Ovary (tissue), 9 donors: ENCODE data around the gene KCNMA1. TPM values are rescaled to one million over a fixed set of nuclear protein-coding genes. Genes with fewer than 3 reads are reported as not detected.

Experiments
- DNase-seq, 5 donors: peaks; one replicate each; pipeline ENCODE4 v3.0.0-alpha.2; 2019 to 2020
- H3K27ac ChIP-seq, 2 donors: fragments of 200-600 bp; one replicate each; pipeline versions ENCODE4 v1.5.1 to v1.8.0; 2019 to 2022
- H3K27me3 ChIP-seq: fragments of 200-600 bp; one replicate; pipeline ENCODE4 v1.8.0; 2022
- H3K36me3 ChIP-seq: fragments of 200-600 bp; sonication (generic); one replicate; pipeline ENCODE4 v1.5.1; 2019
- H3K4me1 ChIP-seq: one replicate; pipeline ENCODE4 v1.8.1; 2013; ENCODE audit warnings: mild to moderate bottlenecking, moderate library complexity; ENCODE audit not compliant: insufficient read depth
- H3K4me3 ChIP-seq: fragments of 200-600 bp; sonication (generic); one replicate; pipeline ENCODE4 v1.5.1; 2017
- H3K9me3 ChIP-seq, 2 donors: fragments of 200-600 bp in 1 of 2; sonication (generic) in 1 of 2; one replicate each; pipeline versions ENCODE4 v1.5.1 to v1.8.1; 2013 to 2019; ENCODE audit warnings: mild to moderate bottlenecking in 1 of 2, moderate library complexity in 1 of 2
- CTCF ChIP-seq, 3 donors: fragments of 450-650 bp in 2 of 3; fragments of 200-600 bp in 1 of 3; IDR thresholded peaks; one replicate each; pipeline versions ENCODE4 v1.5.1 to v1.8.0; 2016 to 2022; ENCODE audit warnings: antibody characterized with exemption in 3 of 3, mild to moderate bottlenecking in 1 of 3
- EP300 ChIP-seq: sonication (generic); formaldehyde crosslinking; IDR thresholded peaks from one replicate; pipeline ENCODE4 v1.6.1; 2017; ENCODE audit warnings: antibody characterized with exemption
- POLR2A ChIP-seq: fragments of 450-650 bp; IDR thresholded peaks from one replicate; pipeline ENCODE4 v1.6.1; 2017; ENCODE audit warnings: antibody characterized with exemption, mild to moderate bottlenecking, moderate library complexity
- WGBS, 3 donors: extraction: QIAGEN DNeasy Blood & Tissue Kit in 1 of 3; methylation state at CpG; one replicate each; pipeline versions ENCODE4 v1.1.5 to v1.1.7; 2013 to 2017; 5-methylcytosine and 5-hydroxymethylcytosine counted together
- intact Hi-C, 4 donors: fragments of 100-400 bp; cut with DNase I; formaldehyde crosslinking; loops; one replicate each; pipeline versions ENCODE4 v1.11.0 to v1.15.1; 2022 to 2023
- polyA plus RNA-seq, 2 donors: library from polyadenylated mRNA; stranded (reverse); fragments of 200-250 nt in 1 of 2; fragments of 350-450 nt in 1 of 2; fragmentation: Illumina TruSeq in 1 of 2; extraction: RNeasy Lipid Tissue Mini Kit (QIAGEN cat#74804) in 1 of 2; gene quantifications; one replicate each; pipeline ENCODE4 v1.2.3, GENCODE V29; 2013 to 2014
- total RNA-seq, 7 donors: library from RNA; depleted of rRNA in 2 of 7; stranded (reverse); fragments of >200 nt in 2 of 7; fragmentation: NEBNext Ultra II Directional in 3 of 7; extraction: Animal tissue kit (Norgen Biotek cat#: 25700) in 3 of 7; gene quantifications; one replicate each; pipeline versions ENCODE4 v1.1.0 to v1.2.4, GENCODE V29; 2016 to 2023
- donor health status: DM: no; HTN: no; CAD: no; lungs with moderate emphysema.
- donor health status: DM: no; HTN: no; CAD: no.
- donor health status: Bipolar disorder and iron deficiency.
- donor health status: DM: yes; HTN: yes; CAD: no.
- donor health status: DM: no; HTN: no; CAD: no.
- donor health status: DM: yes; HTN: yes; CAD: no.

The KCNMA1 gene
- total and polyA plus RNA-seq, 9 donors: 7.0 to 83.8 (median 25.1) TPM

GRCh38 chr10:77493851-77494261, 143.8 kb downstream of the KCNMA1 start:
- intact Hi-C loops: no loop called here
- H3K27me3 ChIP-seq: no peaks in the 10 kb centered on the region
- H3K4me3 ChIP-seq: no peak overlapping the region
- WGBS, 3 donors: 78 to 87% (median 82%) methylated on average over 8 of the region's 8 CpGs
- H3K4me1 ChIP-seq: no peaks in the 10 kb centered on the region
- no peak overlapping the region for H3K27ac ChIP-seq
- no peaks in the 10 kb centered on the region for H3K9me3 ChIP-seq
- TF ChIP-seq CTCF (IDR thresholded peaks at IDR 0.05): no peak
- no peak for TF ChIP-seq POLR2A
- TF ChIP-seq EP300: no peak
- DNase-seq: no peak
- H3K36me3 ChIP-seq: no peaks in the 10 kb centered on the region

- Histone ChIP-seq H3K9me3 (no peaks in the 10 kb centered on the region), H3K4me1 (no peaks in the 10 kb centered on the region), H3K27ac (no peak overlapping the region), H3K27me3 (no peaks in the 10 kb centered on the region), H3K36me3 (no peaks in the 10 kb centered on the region), H3K4me3 (no peak overlapping the region)
- intact Hi-C loops: no loop called here
- TF ChIP-seq CTCF (IDR thresholded peaks at IDR 0.05): no peak
- no peak for TF ChIP-seq EP300
- TF ChIP-seq POLR2A: no peak
- DNase-seq: no peak
- 86 to 92% (median 91%) methylated on average over 12 to 13 of the region's 13 CpGs for WGBS, 3 donors
These were observed 144.3 kb downstream of the KCNMA1 start for GRCh38 chr10:77493239-77493806.

- Histone ChIP-seq H3K27me3 (no peaks in the 10 kb centered on the region), H3K4me3 (no peak overlapping the region), H3K27ac (no peak overlapping the region), H3K9me3 (no peaks in the 10 kb centered on the region), H3K4me1 (no peaks in the 10 kb centered on the region), H3K36me3 (no peaks in the 10 kb centered on the region)
- no peak for DNase-seq
- intact Hi-C loops: no loop called here
- no peak for TF ChIP-seq CTCF (IDR thresholded peaks at IDR 0.05)
- TF ChIP-seq POLR2A: no peak
- TF ChIP-seq EP300: no peak
- 87 to 96% (median 91%) methylated on average over 4 of the region's 4 CpGs for WGBS, 3 donors
These were observed 145.1 kb downstream of the KCNMA1 start for GRCh38 chr10:77492368-77492994.

GRCh38 chr10:77490534-77491314, 146.9 kb downstream of the KCNMA1 start:
- H3K4me3 ChIP-seq: no peak overlapping the region
- H3K4me1 ChIP-seq: no peaks in the 10 kb centered on the region
- no peaks in the 10 kb centered on the region for H3K27me3 ChIP-seq
- H3K36me3 ChIP-seq: no peaks in the 10 kb centered on the region
- TF ChIP-seq EP300: no peak
- no peak for TF ChIP-seq CTCF (IDR thresholded peaks at IDR 0.05)
- no peak for TF ChIP-seq POLR2A
- no peaks in the 10 kb centered on the region for H3K9me3 ChIP-seq
- intact Hi-C loops: no loop called here
- H3K27ac ChIP-seq: no peak overlapping the region
- 72 to 84% (median 74%) methylated on average over 6 of the region's 6 CpGs for WGBS, 3 donors
- no peak for DNase-seq
